H9 (cell line): ENCODE data around the gene ERICH6. TPM values are rescaled to one million over a fixed set of nuclear protein-coding genes. Genes with fewer than 3 reads are reported as not detected.

Experiments used
- DNase-seq: peaks from one replicate; pipeline ENCODE4 v3.0.0-alpha.2; 2017
- H2AFZ ChIP-seq: one replicate; pipeline ENCODE4 v1.6.1; 2013; ENCODE audit warnings: mild to moderate bottlenecking, low read length, control low read depth, moderate library complexity
- H2AK5ac ChIP-seq: 2 replicates; pipeline ENCODE4 v1.6.1; 2013; ENCODE audit warnings: low read length, control low read depth, mixed read lengths; ENCODE audit not compliant: insufficient read length
- H2BK120ac ChIP-seq: one replicate; pipeline ENCODE4 v1.6.1; 2013; ENCODE audit warnings: low read depth, mild to moderate bottlenecking, low read length, control low read depth, inconsistent platforms; ENCODE audit not compliant: poor library complexity, severe bottlenecking
- H2BK12ac ChIP-seq: 2 replicates; pipeline ENCODE4 v1.6.1; 2013; ENCODE audit warnings: low read length, control low read depth, mixed read lengths, low read depth; ENCODE audit not compliant: insufficient read length
- H2BK15ac ChIP-seq: 2 replicates; pipeline ENCODE4 v1.6.1; 2013; ENCODE audit warnings: low read depth, low read length, control low read depth
- H2BK20ac ChIP-seq: one replicate; pipeline ENCODE4 v1.6.1; 2013; ENCODE audit warnings: low read depth, mild to moderate bottlenecking, low read length, control low read depth, inconsistent platforms; ENCODE audit not compliant: poor library complexity, severe bottlenecking
- H2BK5ac ChIP-seq: 2 replicates; pipeline ENCODE4 v1.6.1; 2013; ENCODE audit warnings: low read length, control low read depth, mixed read lengths; ENCODE audit not compliant: insufficient read length
- H3K14ac ChIP-seq: 2 replicates; pipeline ENCODE4 v1.6.1; 2013; ENCODE audit warnings: low read length, control low read depth; ENCODE audit not compliant: insufficient read depth
- H3K18ac ChIP-seq: 2 replicates; pipeline ENCODE4 v1.6.1; 2013; ENCODE audit warnings: low read depth, mild to moderate bottlenecking, mixed read lengths, low read length, control low read depth; ENCODE audit not compliant: insufficient read length
- H3K23ac ChIP-seq: 2 replicates; pipeline ENCODE4 v1.6.1; 2013; ENCODE audit warnings: low read length, control low read depth, mixed read lengths, low read depth; ENCODE audit not compliant: insufficient read length
- H3K23me2 ChIP-seq: 2 replicates; pipeline ENCODE4 v1.6.1; 2013; ENCODE audit warnings: low read depth, mild to moderate bottlenecking, mixed read lengths, low read length, control low read depth; ENCODE audit not compliant: insufficient read length, poor library complexity, severe bottlenecking
- H3K27ac ChIP-seq: 2 replicates; pipeline ENCODE4 v1.5.1; 2013; ENCODE audit warnings: low read length, control low read depth, mixed read lengths, low read depth; ENCODE audit not compliant: insufficient read length
- H3K27me3 ChIP-seq: 2 replicates; pipeline ENCODE4 v1.6.1; 2013; ENCODE audit warnings: low read length, control low read depth, inconsistent platforms; ENCODE audit not compliant: insufficient read depth
- H3K4ac ChIP-seq: 2 replicates; pipeline ENCODE4 v1.6.1; 2013; ENCODE audit warnings: low read depth, mild to moderate bottlenecking, control low read depth, inconsistent platforms, low read length, moderate library complexity
- H3K4me1 ChIP-seq: 2 replicates; pipeline ENCODE4 v1.6.1; 2013; ENCODE audit warnings: low read length, control low read depth, inconsistent platforms; ENCODE audit not compliant: insufficient read depth
- H3K4me2 ChIP-seq: 2 replicates; pipeline ENCODE4 v1.6.1; 2013; ENCODE audit warnings: low read length, control low read depth, mixed read lengths; ENCODE audit not compliant: insufficient read length, insufficient read depth
- H3K56ac ChIP-seq: 2 replicates; pipeline ENCODE4 v1.6.1; 2013; ENCODE audit warnings: low read depth, mild to moderate bottlenecking, mixed read lengths, low read length, control low read depth; ENCODE audit not compliant: insufficient read length
- H3K79me1 ChIP-seq: 2 replicates; pipeline ENCODE4 v1.6.1; 2013; ENCODE audit warnings: low read depth, mild to moderate bottlenecking, moderate library complexity, low read length, control low read depth, inconsistent platforms; ENCODE audit not compliant: insufficient read depth, poor library complexity, severe bottlenecking
- H3K79me2 ChIP-seq: 2 replicates; pipeline ENCODE4 v1.6.1; 2013; ENCODE audit warnings: low read length, control low read depth, inconsistent platforms; ENCODE audit not compliant: insufficient read depth
- H3K9ac ChIP-seq: 2 replicates; pipeline ENCODE4 v1.6.1; 2013; ENCODE audit warnings: low read length, control low read depth, mixed read lengths; ENCODE audit not compliant: insufficient read length; ENCODE audit errors: extremely low read depth
- H3K9me3 ChIP-seq: one replicate; pipeline ENCODE4 v1.6.1; 2013; ENCODE audit warnings: low read depth, low read length, inconsistent platforms; ENCODE audit not compliant: control insufficient read depth
- H3T11ph ChIP-seq: one replicate; pipeline ENCODE4 v1.6.1; 2013; ENCODE audit warnings: mild to moderate bottlenecking, low read length, control low read depth, inconsistent platforms
- H4K20me1 ChIP-seq: one replicate; pipeline ENCODE4 v1.6.1; 2013; ENCODE audit not compliant: control insufficient read depth, insufficient read length, insufficient read depth
- H4K5ac ChIP-seq: 2 replicates; pipeline ENCODE4 v1.6.1; 2013; ENCODE audit warnings: low read depth, mild to moderate bottlenecking, mixed read lengths, low read length, control low read depth; ENCODE audit not compliant: insufficient read length
- H4K8ac ChIP-seq: replicated peaks from 2 replicates; pipeline ENCODE4 v1.6.1; 2013; ENCODE audit warnings: low read length, control low read depth, mixed read lengths, low read depth; ENCODE audit not compliant: insufficient read length
- H4K91ac ChIP-seq: 2 replicates; pipeline ENCODE4 v1.6.1; 2013; ENCODE audit warnings: low read depth, mild to moderate bottlenecking, moderate library complexity, mixed read lengths, low read length, control low read depth; ENCODE audit not compliant: insufficient read length
- H3K27ac Mint-ChIP-seq, 3 experiments: 2 replicates in 2 of 3; 3 replicates in 1 of 3; pipeline ENCODE4 v1.8.0; 2020 to 2021; ENCODE audit warnings: mixed read lengths in 3 of 3, mild to moderate bottlenecking in 1 of 3, moderate library complexity in 1 of 3
- H3K27me3 Mint-ChIP-seq: 2 replicates; pipeline ENCODE4 v1.8.0; 2021; ENCODE audit warnings: low read depth, mild to moderate bottlenecking, moderate library complexity, mixed read lengths
- H3K36me3 Mint-ChIP-seq, 3 experiments: 2 replicates in 2 of 3; 3 replicates in 1 of 3; pipeline ENCODE4 v1.8.0; 2020 to 2021; ENCODE audit warnings: low read depth in 3 of 3, mixed read lengths in 3 of 3; ENCODE audit not compliant: insufficient read depth in 1 of 3
- H3K4me1 Mint-ChIP-seq, 2 experiments: 2 replicates each; pipeline ENCODE4 v1.8.0; 2020; ENCODE audit warnings: mixed read lengths in 2 of 2
- H3K4me3 Mint-ChIP-seq, 2 experiments: 2 replicates in 1 of 2; 3 replicates in 1 of 2; pipeline ENCODE4 v1.8.0; 2020 to 2021; ENCODE audit warnings: mild to moderate bottlenecking in 2 of 2, mixed read lengths in 2 of 2, moderate library complexity in 1 of 2
- H3K9me3 Mint-ChIP-seq, 2 experiments: 2 replicates in 1 of 2; 3 replicates in 1 of 2; pipeline ENCODE4 v1.8.0; 2020; ENCODE audit warnings: mild to moderate bottlenecking in 2 of 2, mixed read lengths in 2 of 2, moderate library complexity in 1 of 2
- CTCF ChIP-seq: fragments of 200-600 bp; sonication (generic); conservative IDR thresholded peaks from 3 replicates; pipeline ENCODE4 v1.8.0; 2021; ENCODE audit warnings: antibody characterized with exemption, mild to moderate bottlenecking
- WGBS: extraction: QIAGEN DNeasy Blood & Tissue Kit; methylation state at CpG from one replicate; pipeline ENCODE4 v1.1.7; 2013; ENCODE audit warnings: missing lambda C conversion rate, low lambda C conversion rate, mixed read lengths; ENCODE audit not compliant: insufficient read length; ENCODE audit errors: extremely low coverage; 5-methylcytosine and 5-hydroxymethylcytosine counted together
- total RNA-seq: library from RNA; stranded (reverse); gene quantifications from 2 replicates; pipeline ENCODE4 v1.2.1, GENCODE V29; 2021

The ERICH6 gene
- total RNA-seq, 1 experiment from 2014 or later, result not detected

DNA sequence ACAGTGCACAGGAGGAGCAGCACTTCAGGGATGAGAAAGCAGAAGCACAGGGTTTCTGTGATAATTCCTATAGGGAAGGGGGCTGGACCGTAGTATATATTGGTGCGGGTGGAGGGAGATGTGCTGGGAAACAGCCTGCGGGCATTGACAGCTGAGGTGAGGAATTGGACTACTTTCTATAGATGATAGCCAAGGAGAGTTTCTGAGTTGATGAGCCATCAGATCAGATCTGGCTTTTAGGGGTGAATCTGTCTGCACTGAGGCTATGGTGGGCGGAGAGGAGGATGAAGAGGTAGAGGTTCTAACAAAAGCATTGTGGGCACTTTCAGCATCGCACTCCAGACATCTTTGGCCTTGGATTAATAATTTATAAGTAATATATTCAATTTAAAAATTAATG, 67.5 kb downstream of the ERICH6 start:
- Histone ChIP-seq H3K79me1 (no peaks in the 10 kb centered on the region), H3K23ac (no peak overlapping the region), H2AFZ (no peak overlapping the region), H2BK20ac (no peak overlapping the region), H3K56ac (no peak overlapping the region), H3K79me2 (no peaks in the 10 kb centered on the region), H3K9ac (no peak overlapping the region), H4K5ac (no peak overlapping the region), H2BK12ac (no peak overlapping the region), H2BK15ac (no peak overlapping the region), H4K8ac (no peak overlapping the region), H3K23me2 (no peaks in the 10 kb centered on the region), H4K91ac (no peak overlapping the region), H3K4ac (no peak overlapping the region), H3K9me3 (no peaks in the 10 kb centered on the region), H3K14ac (no peak overlapping the region), H4K20me1 (no peaks in the 10 kb centered on the region), H3K4me2 (no peak overlapping the region), H3K18ac (no peak overlapping the region), H3T11ph (no peak overlapping the region), H3K27me3 (no peaks in the 10 kb centered on the region), H2AK5ac (no peak overlapping the region), H2BK120ac (no peak overlapping the region), H3K27ac (no peak overlapping the region), H2BK5ac (no peak overlapping the region), H3K4me1 (no peaks in the 10 kb centered on the region; the same call in 1 of the 2 replicates)
- DNase-seq, result no peak
- Mint-ChIP-seq H3K36me3 (no peaks in the 10 kb centered on the region; a peak in 1 of 7 replicates), H3K27me3 (no peaks in the 10 kb centered on the region), H3K4me3 (no peak overlapping the region), H3K9me3 (no peaks in the 10 kb centered on the region), H3K4me1 (peaks cover 13 to 14% of the 10 kb centered on the region in 2 experiments), H3K27ac (no peak overlapping the region)
- whole genome bisulfite sequencing, result no CpG with 5 or more reads among the region's 5 CpGs
- no peak for TF ChIP-seq CTCF
